H1 (cell line): ENCODE measurements around the gene STT3B. TPM values are rescaled to one million over a fixed set of nuclear protein-coding genes. Genes with fewer than 3 reads are reported as not detected.

Experiments
- CTCF ChIA-PET: fragments of 300-600 bp; sonication (Branson Sonifier 250); formaldehyde crosslinking; loops from one replicate; lab custom pipeline; 2021; ENCODE audit not compliant: partially characterized antibody; lab: Charles Lee
- POLR2A ChIA-PET: fragments of 300-600 bp; sonication (Branson Sonifier 250); formaldehyde crosslinking; loops from one replicate; lab custom pipeline; 2021; ENCODE audit warnings: inconsistent platforms; ENCODE audit not compliant: partially characterized antibody; lab: Charles Lee
- DNase-seq, 2 experiments: peaks; one replicate each; pipeline versions ENCODE4 v3.0.0 to v3.0.0-alpha.2; 2010 to 2022; ENCODE audit warnings: low spot score in 2 of 2, low read depth in 1 of 2, mixed read lengths in 1 of 2
- FAIRE-seq: peaks from 2 replicates; lab custom pipeline; 2011; peaks lifted over from hg19 to GRCh38; lab: Jason Lieb, UNC
- H2AFZ ChIP-seq: 2 replicates; pipeline ENCODE4 v1.8.1; 2012; ENCODE audit warnings: low read length, inconsistent platforms
- H2AK5ac ChIP-seq: 2 replicates; pipeline ENCODE4 v1.6.1; 2013; ENCODE audit warnings: low read depth, low read length
- H2BK120ac ChIP-seq: replicated peaks from 2 replicates; pipeline ENCODE3; 2013; ENCODE audit warnings: low read depth, low read length, inconsistent platforms
- H2BK12ac ChIP-seq: 2 replicates; pipeline ENCODE4 v1.6.1; 2013; ENCODE audit warnings: low read depth, low read length
- H2BK15ac ChIP-seq: 2 replicates; pipeline ENCODE4 v1.6.1; 2013; ENCODE audit warnings: low read length
- H2BK20ac ChIP-seq: 2 replicates; pipeline ENCODE4 v1.6.1; 2013; ENCODE audit warnings: low read length
- H2BK5ac ChIP-seq: 2 replicates; pipeline ENCODE4 v1.6.1; 2013; ENCODE audit warnings: low read depth, low read length
- H3K14ac ChIP-seq: 2 replicates; pipeline ENCODE4 v1.6.1; 2013; ENCODE audit warnings: inconsistent platforms; ENCODE audit not compliant: insufficient read length
- H3K18ac ChIP-seq: 2 replicates; pipeline ENCODE4 v1.6.1; 2013; ENCODE audit warnings: low read length; ENCODE audit errors: extremely low read depth
- H3K23ac ChIP-seq: 2 replicates; pipeline ENCODE4 v1.6.1; 2013; ENCODE audit warnings: inconsistent platforms; ENCODE audit not compliant: insufficient read length
- H3K23me2 ChIP-seq: 2 replicates; pipeline ENCODE4 v1.6.1; 2013; ENCODE audit warnings: low read depth, low read length
- H3K27ac ChIP-seq: 2 replicates; pipeline ENCODE4 v1.6.1; 2011; ENCODE audit warnings: low read depth, low read length, inconsistent platforms
- H3K27me3 ChIP-seq, 4 experiments: replicated peaks in 1 of 4; 1 replicate in 1 of 4; 2 replicates in 3 of 4; pipeline versions ENCODE4 v1.6.1 to v1.8.1; 2011 to 2013; ENCODE audit warnings: low read length in 3 of 4, mild to moderate bottlenecking in 3 of 4, inconsistent platforms in 2 of 4, mixed read lengths in 2 of 4, moderate library complexity in 1 of 4; ENCODE audit not compliant: control insufficient read depth in 3 of 4, insufficient read depth in 3 of 4; ENCODE audit errors: extremely low read depth in 1 of 4
- H3K36me3 ChIP-seq, 4 experiments: 2 replicates each; pipeline versions ENCODE4 v1.6.1 to v1.8.1; 2011 to 2013; ENCODE audit warnings: mild to moderate bottlenecking in 4 of 4, low read length in 3 of 4, moderate library complexity in 2 of 4, control low read depth in 1 of 4, inconsistent platforms in 1 of 4; ENCODE audit not compliant: insufficient read depth in 4 of 4, control insufficient read depth in 2 of 4
- H3K4ac ChIP-seq: replicated peaks from 2 replicates; pipeline ENCODE3; 2013; ENCODE audit warnings: low read length, low read depth, mixed read lengths, inconsistent platforms; ENCODE audit not compliant: insufficient read length
- H3K4me1 ChIP-seq, 4 experiments: replicated peaks in 1 of 4; 1 replicate in 1 of 4; 2 replicates in 3 of 4; pipeline versions ENCODE4 v1.6.1 to v1.8.1; 2011 to 2013; ENCODE audit warnings: low read length in 3 of 4, inconsistent platforms in 2 of 4, mixed read lengths in 1 of 4; ENCODE audit not compliant: insufficient read depth in 4 of 4, control insufficient read depth in 3 of 4
- H3K4me2 ChIP-seq, 2 experiments: 2 replicates each; pipeline versions ENCODE4 v1.6.1 to v1.8.1; 2011 to 2013; ENCODE audit warnings: low read depth in 2 of 2, low read length in 2 of 2, control low read depth in 1 of 2, inconsistent platforms in 1 of 2, mild to moderate bottlenecking in 1 of 2; ENCODE audit not compliant: insufficient read depth in 1 of 2
- H3K4me3 ChIP-seq, 4 experiments: fragments of 200-600, 300-600 bp in 1 of 4; sonication (generic), shearing (Covaris generic), sonication (Bioruptor Twin) in 1 of 4; 2 replicates each; pipeline versions ENCODE4 v1.5.1 to v1.8.1; 2011 to 2016; ENCODE audit warnings: low read length in 4 of 4, low read depth in 3 of 4, control low read depth in 2 of 4, inconsistent platforms in 2 of 4, mild to moderate bottlenecking in 2 of 4, mixed read lengths in 1 of 4, moderate library complexity in 1 of 4; ENCODE audit not compliant: insufficient read depth in 2 of 4; ENCODE audit errors: extremely low read depth in 1 of 4
- H3K56ac ChIP-seq: replicated peaks from 2 replicates; pipeline ENCODE3; 2013; ENCODE audit warnings: low read depth, mild to moderate bottlenecking, mixed read lengths, low read length, inconsistent platforms; ENCODE audit not compliant: insufficient read length
- H3K79me1 ChIP-seq: 2 replicates; pipeline ENCODE4 v1.6.1; 2013; ENCODE audit warnings: low read depth, low read length, control low read depth
- H3K79me2 ChIP-seq, 2 experiments: 2 replicates each; pipeline versions ENCODE4 v1.6.1 to v1.8.1; 2012 to 2013; ENCODE audit warnings: low read length in 2 of 2, mild to moderate bottlenecking in 2 of 2, inconsistent platforms in 1 of 2; ENCODE audit not compliant: insufficient read depth in 2 of 2, control insufficient read depth in 1 of 2
- H3K9ac ChIP-seq, 4 experiments: replicated peaks in 1 of 4; 1 replicate in 1 of 4; 2 replicates in 3 of 4; pipeline versions ENCODE4 v1.6.1 to v1.8.1; 2011 to 2013; ENCODE audit warnings: low read depth in 3 of 4, low read length in 3 of 4, control low read depth in 2 of 4, mild to moderate bottlenecking in 2 of 4, moderate library complexity in 2 of 4, inconsistent platforms in 1 of 4; ENCODE audit errors: extremely low read depth in 1 of 4
- H3K9me3 ChIP-seq, 2 experiments: 2 replicates each; pipeline versions ENCODE4 v1.6.1 to v1.8.1; 2012 to 2013; ENCODE audit warnings: mild to moderate bottlenecking in 2 of 2, moderate library complexity in 2 of 2, control low read depth in 1 of 2, inconsistent platforms in 1 of 2, low read depth in 1 of 2, low read length in 1 of 2, mixed read lengths in 1 of 2; ENCODE audit not compliant: insufficient read depth in 2 of 2
- H4K20me1 ChIP-seq, 2 experiments: replicated peaks in 1 of 2; 2 replicates each; pipeline versions ENCODE3 to v1.8.1; 2011 to 2013; ENCODE audit warnings: inconsistent platforms in 2 of 2, low read length in 2 of 2, mild to moderate bottlenecking in 1 of 2; ENCODE audit not compliant: insufficient read depth in 2 of 2, control insufficient read depth in 1 of 2
- H4K5ac ChIP-seq: 2 replicates; pipeline ENCODE4 v1.6.1; 2013; ENCODE audit warnings: low read length, low read depth, mixed read lengths, inconsistent platforms; ENCODE audit not compliant: insufficient read length
- H4K8ac ChIP-seq: 2 replicates; pipeline ENCODE4 v1.8.0; 2013; ENCODE audit warnings: mild to moderate bottlenecking, moderate library complexity, low read length, inconsistent platforms; ENCODE audit not compliant: insufficient read depth; ENCODE audit errors: extremely low read depth
- H4K91ac ChIP-seq: replicated peaks from 2 replicates; pipeline ENCODE3; 2013; ENCODE audit warnings: low read length, mixed read lengths, inconsistent platforms; ENCODE audit not compliant: insufficient read length
- BACH1 ChIP-seq: IDR thresholded peaks from 2 replicates; pipeline ENCODE4 v1.6.1; 2012; ENCODE audit warnings: low read length, improper control_type of control experiment
- EZH2 ChIP-seq: fragments of 200-600 bp; sonication (generic); IDR thresholded peaks from 2 replicates; pipeline ENCODE4 v1.7.1; 2012; ENCODE audit warnings: low read depth, mild to moderate bottlenecking, moderate library complexity, low read length, inconsistent platforms; ENCODE audit not compliant: severe bottlenecking
- JUN ChIP-seq: IDR thresholded peaks from 2 replicates; pipeline ENCODE4 v1.6.1; 2011; ENCODE audit warnings: low read depth, mild to moderate bottlenecking, improper control_type of control experiment, low read length
- SIN3A ChIP-seq, 2 experiments: IDR thresholded peaks in 1 of 2; conservative IDR thresholded peaks in 1 of 2; 2 replicates each; pipeline ENCODE4 v1.6.1; 2011 to 2012; ENCODE audit warnings: low read length in 2 of 2, improper control_type of control experiment in 1 of 2, low read depth in 1 of 2, mild to moderate bottlenecking in 1 of 2
- SIX5 ChIP-seq: IDR thresholded peaks from 2 replicates; pipeline ENCODE4 v1.6.1; 2011; ENCODE audit warnings: mild to moderate bottlenecking, low read depth, low read length
- TAF1 ChIP-seq: IDR thresholded peaks from 2 replicates; pipeline ENCODE4 v1.6.1; 2011; ENCODE audit warnings: mild to moderate bottlenecking, low read depth, low read length
- WGBS, 2 experiments: shearing (Covaris generic) in 1 of 2; methylation state at CpG; one replicate each; pipeline versions ENCODE4 v1.1.6 to v1.1.7; 2013 to 2015; ENCODE audit warnings: low lambda C conversion rate in 2 of 2, mixed read lengths in 2 of 2, inconsistent platforms in 1 of 2, low coverage in 1 of 2, missing lambda C conversion rate in 1 of 2; ENCODE audit not compliant: insufficient replicate concordance in 2 of 2, insufficient coverage in 1 of 2, insufficient read length in 1 of 2; ENCODE audit errors: extremely low coverage in 1 of 2, missing lambda C conversion rate in 1 of 2; 5-methylcytosine and 5-hydroxymethylcytosine counted together
- polyA plus RNA-seq, 7 experiments: library from polyadenylated mRNA; depleted of rRNA in 3 of 7; stranded (reverse) in 5 of 7; unstranded in 2 of 7; fragments of >200 nt in 5 of 7; fragments of 200-250 nt in 2 of 7; gene quantifications; 1 replicate in 5 of 7; 2 replicates in 1 of 7; 4 replicates in 1 of 7; pipeline versions ENCODE4 v1.2.1 to v1.2.3, GENCODE V29; 2011 to 2013; ENCODE audit warnings: missing spikeins in 2 of 7, mixed read lengths in 2 of 7
- total RNA-seq: library from RNA; stranded (reverse); fragmentation: NEBNext Ultra II Directional; extraction: Animal tissue kit (Norgen Biotek cat#: 25700); gene quantifications from 2 replicates; pipeline ENCODE4 v1.2.1, GENCODE V29; 2021
- TF ChIP-seq, protein P1 (sequence below): IDR thresholded peaks from 2 replicates; pipeline ENCODE4 v1.6.1; 2011; ENCODE audit warnings: low read length, improper control_type of control experiment

STT3B gene
- total and polyA plus RNA-seq, 2 of the 8 experiments (the other 6 are each of a cell fraction or from before 2014, with no cell fraction given): 43.5 to 134 TPM

GRCh38 chr3:31572236-31573004 lies 39.7 kb downstream of the STT3B start:
- ChIA-PET CTCF (interaction anchor here (1.1 to 2.0 kb wide), 4 partner anchors 10 to 123 kb away, joined by 3 to 17 read pairs (median 4); no protein-coding TSS in a partner anchor), POLR2A (no interaction called here)
- Histone ChIP-seq H2AFZ (no peak overlapping the region), H3K4me1 (peaks cover 0 to 2% (median 0%) of the 10 kb centered on the region in 4 experiments; a peak in 2 of 7 replicates), H3K18ac (no peak overlapping the region), H2AK5ac (no peak overlapping the region), H4K20me1 (peaks cover 9 to 13% of the 10 kb centered on the region in 2 experiments), H3K23me2 (no peaks in the 10 kb centered on the region), H3K4ac (no peak overlapping the region), H2BK120ac (no peak overlapping the region), H3K9ac (no peak overlapping the region), H3K36me3 (no peaks in the 10 kb centered on the region; a peak in 1 of 8 replicates), H3K79me1 (no peaks in the 10 kb centered on the region), H4K5ac (no peak overlapping the region), H2BK12ac (no peak overlapping the region), H4K8ac (no peak overlapping the region), H3K14ac (no peak overlapping the region), H2BK5ac (no peak overlapping the region), H3K9me3 (no peaks in the 10 kb centered on the region), H3K23ac (no peak overlapping the region), H2BK15ac (no peak overlapping the region), H3K27me3 (no peaks in the 10 kb centered on the region), H3K4me3 (no peak overlapping the region), H3K4me2 (no peak overlapping the region), H2BK20ac (no peak overlapping the region), H3K79me2 (peaks cover 3 to 92% of the 10 kb centered on the region in 2 experiments; a peak in 3 of 4 replicates), H3K56ac (no peak overlapping the region), H4K91ac (no peak overlapping the region), H3K27ac (no peak overlapping the region)
- FAIRE-seq: no peak
- WGBS, 2 experiments: 92% methylated on average over 4 of the region's 4 CpGs; no CpG with 5 or more reads in 1 of the 2 experiments
- no peak for DNase-seq
- TF ChIP-seq BACH1 (no peak), SIN3A (conservative IDR thresholded peaks at IDR 0.05 in 1 of 2, IDR thresholded peaks at IDR 0.05 in 1 of 2; ENCODE audit: low read depth in 1 of 2, low read length in 2 of 2) (no peak), JUN (no peak), EZH2 (no peak), SIX5 (no peak), TAF1 (no peak)
- TF ChIP-seq, protein P1, sequence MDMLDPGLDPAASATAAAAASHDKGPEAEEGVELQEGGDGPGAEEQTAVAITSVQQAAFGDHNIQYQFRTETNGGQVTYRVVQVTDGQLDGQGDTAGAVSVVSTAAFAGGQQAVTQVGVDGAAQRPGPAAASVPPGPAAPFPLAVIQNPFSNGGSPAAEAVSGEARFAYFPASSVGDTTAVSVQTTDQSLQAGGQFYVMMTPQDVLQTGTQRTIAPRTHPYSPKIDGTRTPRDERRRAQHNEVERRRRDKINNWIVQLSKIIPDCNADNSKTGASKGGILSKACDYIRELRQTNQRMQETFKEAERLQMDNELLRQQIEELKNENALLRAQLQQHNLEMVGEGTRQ: no peak
